HG03354 (cell line): ENCODE results near the gene MEG3.
"Not testable (repeated sequence)": the region's sequence is repeated elsewhere in the genome, so short reads cannot be mapped to it uniquely, and the experiment has no call there.

Experiments
- ATAC-seq: cut with Tn5 transposase; IDR thresholded peaks from one replicate; pipeline ENCODE4 v1.9.1; 2021; ENCODE audit warnings: mild to moderate bottlenecking; ENCODE audit not compliant: unreplicated experiment, poor library complexity, severe bottlenecking

The MEG3 gene

GRCh38 chr14:100810861-100811461 lies 15.0 kb upstream of the MEG3 start:
- no peak for ATAC-seq

GRCh38 chr14:100813291-100813690 lies 12.6 kb upstream of the MEG3 start:
- ATAC-seq, result no peak

GRCh38 chr14:100815478-100816285 lies 10.2 kb upstream of the MEG3 start:
- ATAC-seq, result no peak

GRCh38 chr14:100816286-100816949 lies 9.5 kb upstream of the MEG3 start:
- ATAC-seq, result no peak

GRCh38 chr14:100816950-100817901 lies 8.7 kb upstream of the MEG3 start:
- ATAC-seq, result no peak

GRCh38 chr14:100818221-100818699 lies 7.7 kb upstream of the MEG3 start:
- ATAC-seq, result no peak

- not testable (repeated sequence) for ATAC-seq
Measured at GRCh38 chr14:100818923-100819322, 7.0 kb upstream of the MEG3 start.

GRCh38 chr14:100819453-100819828 lies 6.5 kb upstream of the MEG3 start:
- ATAC-seq, result no peak

- no peak for ATAC-seq
Measured at GRCh38 chr14:100819829-100820475, 6.0 kb upstream of the MEG3 start.

GRCh38 chr14:100820957-100821356 lies 5.0 kb upstream of the MEG3 start:
- no peak for ATAC-seq

GRCh38 chr14:100822013-100822412 lies 3.9 kb upstream of the MEG3 start:
- ATAC-seq, result no peak

GRCh38 chr14:100822532-100823296 lies 3.2 kb upstream of the MEG3 start:
- no peak for ATAC-seq

- no peak for ATAC-seq
Measured at GRCh38 chr14:100823413-100824080, 2.4 kb upstream of the MEG3 start.

- no peak for ATAC-seq
Measured at GRCh38 chr14:100824091-100824551, 1.8 kb upstream of the MEG3 start.

GRCh38 chr14:100824901-100825712 lies 811 bp upstream of the MEG3 start:
- ATAC-seq, result no peak

GRCh38 chr14:100826391-100827100 lies 628 bp downstream of the MEG3 start:
- no peak for ATAC-seq
